Thyroid gland (tissue), 4 donors: ENCODE measurements around the gene BTBD9. TPM values are rescaled to one million over a fixed set of nuclear protein-coding genes. Genes with fewer than 3 reads are reported as not detected.

Experiments used
- DNase-seq, 2 donors: peaks; one replicate each; pipeline ENCODE4 v3.0.0-alpha.2; 2019
- H3K27ac ChIP-seq, 3 donors: fragments of 200-600 bp; sonication (generic); 1 replicate in 2 of 3; 2 replicates in 1 of 3; pipeline ENCODE4 v1.5.1; 2016 to 2019; ENCODE audit warnings: mild to moderate bottlenecking in 1 of 3, moderate library complexity in 1 of 3
- H3K27me3 ChIP-seq: fragments of 200-600 bp; sonication (generic); one replicate; pipeline ENCODE4 v1.5.1; 2019
- H3K36me3 ChIP-seq, 2 donors: fragments of 200-600 bp; sonication (generic); one replicate each; pipeline ENCODE4 v1.5.1; 2016 to 2019
- H3K4me1 ChIP-seq, 2 donors: fragments of 200-600 bp; sonication (generic); one replicate each; pipeline ENCODE4 v1.5.1; 2017 to 2019
- H3K4me3 ChIP-seq, 3 donors: fragments of 200-600 bp; sonication (generic); replicated peaks in 1 of 3; 1 replicate in 2 of 3; 2 replicates in 1 of 3; pipeline ENCODE4 v1.5.1; 2016; ENCODE audit warnings: mild to moderate bottlenecking in 1 of 3
- H3K9me3 ChIP-seq: fragments of 200-600 bp; sonication (generic); one replicate; pipeline ENCODE4 v1.5.1; 2017
- POLR2A ChIP-seq, 2 donors: fragments of 450-650 bp; IDR thresholded peaks; one replicate each; pipeline ENCODE4 v1.6.1; 2017; ENCODE audit warnings: antibody characterized with exemption in 2 of 2, mild to moderate bottlenecking in 2 of 2, moderate library complexity in 1 of 2
- WGBS, 2 donors: methylation state at CpG; one replicate each; pipeline ENCODE4 v1.1.5; 2017; 5-methylcytosine and 5-hydroxymethylcytosine counted together
- intact Hi-C: fragments of 100-400 bp; cut with DNase I; formaldehyde crosslinking; loops from one replicate; pipeline ENCODE4 v1.15.1; 2023
- total RNA-seq, 4 donors: library from RNA; depleted of rRNA; stranded (reverse); fragments of >200 nt; gene quantifications; one replicate each; pipeline ENCODE4 v1.2.3, GENCODE V29; 2016
- TF ChIP-seq, protein P1 (sequence below), 6 experiments: fragments of 200-600 bp in 3 of 6; fragments of 450-650 bp in 3 of 6; sonication (generic) in 3 of 6; IDR thresholded peaks; one replicate each; pipeline ENCODE4 v1.5.1; 2016 to 2019; ENCODE audit warnings: antibody characterized with exemption in 6 of 6, mild to moderate bottlenecking in 2 of 6, inconsistent platforms in 1 of 6, moderate library complexity in 1 of 6

BTBD9 gene
- total RNA-seq, 4 donors from 2014 or later: 17.3 to 32.0 (median 27.4) TPM

- DNase-seq: no peak
- Histone ChIP-seq H3K4me3 (no peak overlapping the region), H3K27ac (no peak overlapping the region), H3K27me3 (no peaks in the 10 kb centered on the region), H3K9me3 (no peaks in the 10 kb centered on the region), H3K4me1 (peaks cover 6 to 9% of the 10 kb centered on the region in 2 donors), H3K36me3 (no peaks in the 10 kb centered on the region)
- intact Hi-C loops: no loop called here
- WGBS, 2 donors: 57 to 71% methylated on average over 1 of the region's 1 CpG
- TF ChIP-seq, protein P1, sequence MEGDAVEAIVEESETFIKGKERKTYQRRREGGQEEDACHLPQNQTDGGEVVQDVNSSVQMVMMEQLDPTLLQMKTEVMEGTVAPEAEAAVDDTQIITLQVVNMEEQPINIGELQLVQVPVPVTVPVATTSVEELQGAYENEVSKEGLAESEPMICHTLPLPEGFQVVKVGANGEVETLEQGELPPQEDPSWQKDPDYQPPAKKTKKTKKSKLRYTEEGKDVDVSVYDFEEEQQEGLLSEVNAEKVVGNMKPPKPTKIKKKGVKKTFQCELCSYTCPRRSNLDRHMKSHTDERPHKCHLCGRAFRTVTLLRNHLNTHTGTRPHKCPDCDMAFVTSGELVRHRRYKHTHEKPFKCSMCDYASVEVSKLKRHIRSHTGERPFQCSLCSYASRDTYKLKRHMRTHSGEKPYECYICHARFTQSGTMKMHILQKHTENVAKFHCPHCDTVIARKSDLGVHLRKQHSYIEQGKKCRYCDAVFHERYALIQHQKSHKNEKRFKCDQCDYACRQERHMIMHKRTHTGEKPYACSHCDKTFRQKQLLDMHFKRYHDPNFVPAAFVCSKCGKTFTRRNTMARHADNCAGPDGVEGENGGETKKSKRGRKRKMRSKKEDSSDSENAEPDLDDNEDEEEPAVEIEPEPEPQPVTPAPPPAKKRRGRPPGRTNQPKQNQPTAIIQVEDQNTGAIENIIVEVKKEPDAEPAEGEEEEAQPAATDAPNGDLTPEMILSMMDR (IDR thresholded peaks at IDR 0.05): no peak
- TF ChIP-seq POLR2A (IDR thresholded peaks at IDR 0.05): no peak
Observed at GRCh38 chr6:38262026-38262425, 377.7 kb downstream of the BTBD9 start.

- intact Hi-C loops: no loop called here
- no peak overlapping the region for H3K27ac ChIP-seq
- WGBS, 2 donors: 74 to 76% methylated on average over 3 of the region's 3 CpGs
Observed at GRCh38 chr6:38261626-38262025, 378.1 kb downstream of the BTBD9 start.

DNA sequence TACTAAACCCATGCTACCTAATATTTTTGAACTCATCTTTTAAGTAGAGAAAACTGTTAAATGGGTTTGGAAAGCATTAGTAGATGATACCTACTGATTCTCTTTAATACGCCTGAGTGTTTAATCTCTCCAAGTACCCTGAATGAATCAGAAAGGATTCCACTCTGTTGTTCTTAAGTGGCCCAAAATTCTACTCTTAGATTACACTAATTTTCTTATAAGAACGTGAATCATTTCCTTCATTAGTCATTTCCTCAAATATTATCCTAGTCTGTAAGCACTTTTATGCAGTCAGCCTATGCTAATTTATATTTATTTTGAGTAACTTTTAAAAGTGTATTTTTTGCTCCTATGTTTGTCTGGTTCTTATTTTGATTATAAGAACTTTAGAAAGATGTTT, 380.0 kb downstream of the BTBD9 start:
- no peak overlapping the region for H3K27ac ChIP-seq
- H3K4me3 ChIP-seq: no peak overlapping the region
- H3K27me3 ChIP-seq: no peaks in the 10 kb centered on the region
- intact Hi-C loops: no loop called here
- no peak for DNase-seq
- H3K4me1 ChIP-seq: peaks cover 6 to 9% of the 10 kb centered on the region in 2 donors
- TF ChIP-seq POLR2A (IDR thresholded peaks at IDR 0.05): no peak
- TF ChIP-seq, protein P1 (IDR thresholded peaks at IDR 0.05): no peak
- WGBS, 2 donors: 74 to 83% methylated on average over 2 of the region's 2 CpGs
- H3K36me3 ChIP-seq: no peaks in the 10 kb centered on the region
- H3K9me3 ChIP-seq: no peaks in the 10 kb centered on the region

More at GRCh38 chr6:38261626-38262025, 378.1 kb downstream of the BTBD9 start:
- Histone ChIP-seq H3K4me3 (no peak overlapping the region), H3K36me3 (no peaks in the 10 kb centered on the region), H3K4me1 (peaks cover 6 to 9% of the 10 kb centered on the region in 2 donors), H3K27me3 (no peaks in the 10 kb centered on the region), H3K9me3 (no peaks in the 10 kb centered on the region)
- no peak for DNase-seq
- TF ChIP-seq, protein P1 (IDR thresholded peaks at IDR 0.05): no peak
- no peak for TF ChIP-seq POLR2A (IDR thresholded peaks at IDR 0.05)

DNA sequence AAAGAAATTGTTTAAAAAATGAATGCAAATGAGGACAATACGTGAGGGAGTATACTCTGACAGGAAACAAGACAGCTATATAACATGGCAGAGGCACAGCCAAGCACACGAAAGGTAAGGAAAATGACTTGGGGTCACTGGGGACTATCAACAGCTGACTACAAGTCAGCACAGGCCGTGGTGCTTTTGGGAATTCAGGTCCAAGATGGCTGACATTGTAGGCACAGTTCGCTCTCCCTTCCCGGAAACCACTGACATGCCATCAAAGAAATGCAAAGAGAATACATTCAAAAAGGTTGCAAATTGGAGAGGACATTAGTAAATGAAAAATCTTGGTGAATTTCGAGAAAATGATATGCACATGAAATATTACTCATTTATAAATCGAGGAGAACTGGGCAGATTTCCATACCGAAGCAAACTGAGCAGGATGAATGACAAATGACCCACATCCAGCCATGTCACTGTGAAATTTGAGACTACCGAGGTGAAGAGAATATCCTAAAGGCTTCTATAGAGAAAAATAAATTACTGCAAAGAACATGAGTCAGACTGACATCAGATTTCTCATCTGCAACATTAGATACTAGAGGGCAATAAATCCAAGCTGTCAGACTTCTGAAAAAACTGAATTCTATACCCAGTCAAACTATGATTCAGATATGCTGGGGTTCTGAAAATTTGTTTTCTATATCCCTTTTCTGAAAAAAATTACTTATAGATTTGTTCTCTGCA, 391.1 kb downstream of the BTBD9 start:
- Histone ChIP-seq H3K9me3 (no peaks in the 10 kb centered on the region), H3K4me3 (no peak overlapping the region), H3K4me1 (no peaks in the 10 kb centered on the region), H3K27ac (no peak overlapping the region), H3K36me3 (no peaks in the 10 kb centered on the region), H3K27me3 (no peaks in the 10 kb centered on the region)
- intact Hi-C loops: no loop called here
- WGBS, 2 donors: 90 to 92% methylated on average over 9 of the region's 9 CpGs
- DNase-seq: no peak
- TF ChIP-seq, protein P1 (IDR thresholded peaks at IDR 0.05): no peak
- no peak for TF ChIP-seq POLR2A (IDR thresholded peaks at IDR 0.05)

DNA sequence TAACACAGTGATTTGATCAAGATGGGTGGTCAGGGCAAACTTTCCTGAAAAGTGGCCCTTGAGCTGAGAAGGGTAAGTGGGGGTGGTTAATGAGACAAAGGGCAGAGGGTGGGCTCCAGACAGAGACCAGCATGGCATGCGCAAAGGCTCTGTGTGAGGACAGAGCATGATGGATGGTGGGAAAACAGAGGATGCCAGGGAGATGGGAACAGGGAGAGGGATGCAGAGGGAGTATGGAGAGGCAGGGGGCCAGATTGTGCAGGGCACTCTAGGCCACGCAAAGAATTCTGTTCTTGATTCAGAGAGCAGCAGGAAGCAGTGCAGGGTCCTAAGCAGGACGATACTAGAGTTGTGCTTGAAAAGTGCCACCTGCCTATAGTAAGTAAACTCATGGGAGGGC, 394.4 kb downstream of the BTBD9 start:
- DNase-seq: no peak
- H3K4me1 ChIP-seq: no peaks in the 10 kb centered on the region
- no peaks in the 10 kb centered on the region for H3K27me3 ChIP-seq
- no peak overlapping the region for H3K27ac ChIP-seq
- TF ChIP-seq, protein P1 (IDR thresholded peaks at IDR 0.05): no peak
- TF ChIP-seq POLR2A (IDR thresholded peaks at IDR 0.05): no peak
- H3K4me3 ChIP-seq: no peak overlapping the region
- intact Hi-C loops: no loop called here
- no peaks in the 10 kb centered on the region for H3K9me3 ChIP-seq
- 87 to 89% methylated on average over 3 of the region's 3 CpGs for WGBS, 2 donors
- H3K36me3 ChIP-seq: no peaks in the 10 kb centered on the region
